ENCODE measurements around the gene CD96. TPM values are rescaled to one million over a fixed set of nuclear protein-coding genes. Genes with fewer than 3 reads are reported as not detected.

The CD96 gene
- total RNA-seq, 2 donors from 2014 or later, result not detected

DNA sequence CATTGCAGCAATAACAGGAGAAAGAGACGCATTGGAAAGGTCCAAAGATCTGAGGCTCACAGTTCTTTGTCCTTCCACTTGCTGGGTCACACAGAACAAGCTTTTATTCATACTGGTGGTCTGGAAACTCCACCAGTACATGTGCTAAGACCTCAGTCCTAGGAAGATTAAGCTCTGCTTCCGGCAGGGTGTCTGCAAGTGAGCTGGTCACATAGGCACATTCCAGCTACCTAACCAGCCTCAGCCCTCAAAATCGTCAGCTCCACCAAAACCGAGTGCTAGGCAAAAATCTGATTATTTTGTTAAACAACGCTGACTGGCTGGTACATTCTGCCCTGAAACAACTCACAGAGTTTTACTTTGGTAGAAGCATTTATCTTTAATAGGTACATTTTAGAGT lies 50.9 kb downstream of the CD96 start:
- no peak for DNase-seq
- Histone ChIP-seq H3K9me3 (ENCODE audit: control insufficient read depth, low read length) (no peaks in the 10 kb centered on the region), H3K27ac (ENCODE audit: low read depth, low read length) (no peak overlapping the region), H3K27me3 (ENCODE audit: control insufficient read depth, insufficient read depth, low read length, poor library complexity, severe bottlenecking) (no peaks in the 10 kb centered on the region), H3K9ac (ENCODE audit: extremely low read depth, low read length, poor library complexity, severe bottlenecking) (no peak overlapping the region), H3K4me1 (ENCODE audit: control insufficient read depth, insufficient read depth, low read length) (no peaks in the 10 kb centered on the region), H3K36me3 (ENCODE audit: control insufficient read depth, insufficient read depth, low read length) (no peaks in the 10 kb centered on the region), H3K4me3 (ENCODE audit: low read length) (no peak overlapping the region)
- Mint-ChIP-seq H3K27ac (no peak overlapping the region), H3K27me3 (ENCODE audit: insufficient read depth) (no peaks in the 10 kb centered on the region), H3K4me3 (no peak overlapping the region), H3K9me3 (no peaks in the 10 kb centered on the region), H3K36me3 (ENCODE audit: low read depth) (no peaks in the 10 kb centered on the region), H3K4me1 (no peaks in the 10 kb centered on the region)
- WGBS, 2 experiments (ENCODE audit: insufficient coverage in 1 of 2, insufficient read length in 1 of 2), result 93% methylated on average over 4 to 5 of the region's 5 CpGs
- TF ChIP-seq, protein P1, sequence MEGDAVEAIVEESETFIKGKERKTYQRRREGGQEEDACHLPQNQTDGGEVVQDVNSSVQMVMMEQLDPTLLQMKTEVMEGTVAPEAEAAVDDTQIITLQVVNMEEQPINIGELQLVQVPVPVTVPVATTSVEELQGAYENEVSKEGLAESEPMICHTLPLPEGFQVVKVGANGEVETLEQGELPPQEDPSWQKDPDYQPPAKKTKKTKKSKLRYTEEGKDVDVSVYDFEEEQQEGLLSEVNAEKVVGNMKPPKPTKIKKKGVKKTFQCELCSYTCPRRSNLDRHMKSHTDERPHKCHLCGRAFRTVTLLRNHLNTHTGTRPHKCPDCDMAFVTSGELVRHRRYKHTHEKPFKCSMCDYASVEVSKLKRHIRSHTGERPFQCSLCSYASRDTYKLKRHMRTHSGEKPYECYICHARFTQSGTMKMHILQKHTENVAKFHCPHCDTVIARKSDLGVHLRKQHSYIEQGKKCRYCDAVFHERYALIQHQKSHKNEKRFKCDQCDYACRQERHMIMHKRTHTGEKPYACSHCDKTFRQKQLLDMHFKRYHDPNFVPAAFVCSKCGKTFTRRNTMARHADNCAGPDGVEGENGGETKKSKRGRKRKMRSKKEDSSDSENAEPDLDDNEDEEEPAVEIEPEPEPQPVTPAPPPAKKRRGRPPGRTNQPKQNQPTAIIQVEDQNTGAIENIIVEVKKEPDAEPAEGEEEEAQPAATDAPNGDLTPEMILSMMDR (conservative IDR thresholded peaks at IDR 0.05), result no peak

DNA sequence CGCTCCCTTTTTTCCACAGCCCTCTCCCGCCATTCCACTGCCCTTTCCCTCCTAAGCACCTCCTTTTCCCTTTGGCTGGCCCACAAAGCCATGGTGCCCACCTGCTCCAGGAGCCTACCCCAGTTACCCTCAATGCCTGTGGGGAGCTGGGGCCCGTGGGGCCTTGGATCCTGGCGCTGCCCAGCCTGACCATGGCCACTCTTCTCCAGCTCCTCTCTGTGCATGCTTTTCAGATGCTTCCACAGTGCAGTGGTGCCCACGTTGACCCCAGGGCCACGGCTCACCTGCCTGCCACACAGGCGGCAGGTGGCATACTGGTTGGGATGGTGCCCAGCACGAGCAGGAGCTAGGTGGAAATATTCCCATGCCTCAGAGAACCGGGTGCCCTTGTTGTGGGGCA lies 51.7 kb downstream of the CD96 start:
- 92 to 98% methylated on average over 7 to 9 of the region's 9 CpGs for WGBS, 2 experiments (ENCODE audit: insufficient coverage in 1 of 2, insufficient read length in 1 of 2)
- H3K36me3 Mint-ChIP-seq (ENCODE audit: low read depth), result no peaks in the 10 kb centered on the region
- H3K4me3 ChIP-seq (ENCODE audit: low read length), result no peak overlapping the region
- H3K27me3 ChIP-seq (ENCODE audit: control insufficient read depth, insufficient read depth, low read length, poor library complexity, severe bottlenecking), result no peaks in the 10 kb centered on the region
- no peak overlapping the region for H3K27ac ChIP-seq (ENCODE audit: low read depth, low read length)
- H3K4me1 Mint-ChIP-seq, result no peaks in the 10 kb centered on the region
- H3K9me3 Mint-ChIP-seq, result no peaks in the 10 kb centered on the region
- H3K27me3 Mint-ChIP-seq (ENCODE audit: insufficient read depth), result no peaks in the 10 kb centered on the region
- H3K4me1 ChIP-seq (ENCODE audit: control insufficient read depth, insufficient read depth, low read length), result no peaks in the 10 kb centered on the region
- no peaks in the 10 kb centered on the region for H3K9me3 ChIP-seq (ENCODE audit: control insufficient read depth, low read length)
- no peak overlapping the region for H3K27ac Mint-ChIP-seq
- H3K4me3 Mint-ChIP-seq, result no peak overlapping the region
- H3K9ac ChIP-seq (ENCODE audit: extremely low read depth, low read length, poor library complexity, severe bottlenecking), result no peak overlapping the region
- no peaks in the 10 kb centered on the region for H3K36me3 ChIP-seq (ENCODE audit: control insufficient read depth, insufficient read depth, low read length)
- TF ChIP-seq, protein P1 (conservative IDR thresholded peaks at IDR 0.05), result no peak
- DNase-seq, result no peak

DNA sequence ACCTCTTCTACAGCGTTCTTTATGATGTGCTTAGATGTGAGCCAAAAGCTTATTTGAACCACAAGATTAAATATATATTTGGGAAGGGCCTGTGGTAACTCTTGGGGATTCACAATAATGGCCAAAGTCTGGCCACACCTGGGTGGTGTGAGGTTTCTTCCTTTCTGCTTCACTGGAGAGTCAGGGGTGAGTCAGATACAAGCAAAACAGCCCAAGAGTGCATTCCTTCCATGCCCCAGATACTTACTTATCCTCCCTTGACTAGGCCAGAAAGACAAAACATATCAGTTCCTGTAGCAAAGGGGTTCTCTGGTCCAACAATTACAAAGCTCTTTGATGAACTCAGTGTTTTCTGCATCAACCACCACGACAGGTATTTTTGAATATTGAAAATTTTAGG lies 52.2 kb downstream of the CD96 start:
- no peak for DNase-seq
- WGBS, 2 experiments (ENCODE audit: insufficient coverage in 1 of 2, insufficient read length in 1 of 2), result 71 to 93% methylated on average over 1 to 2 of the region's 2 CpGs
- no peaks in the 10 kb centered on the region for H3K4me1 Mint-ChIP-seq
- no peak overlapping the region for H3K4me3 Mint-ChIP-seq
- Histone ChIP-seq H3K27ac (ENCODE audit: low read depth, low read length) (no peak overlapping the region), H3K9ac (ENCODE audit: extremely low read depth, low read length, poor library complexity, severe bottlenecking) (no peak overlapping the region), H3K36me3 (ENCODE audit: control insufficient read depth, insufficient read depth, low read length) (no peaks in the 10 kb centered on the region), H3K9me3 (ENCODE audit: control insufficient read depth, low read length) (no peaks in the 10 kb centered on the region), H3K4me3 (ENCODE audit: low read length) (no peak overlapping the region), H3K27me3 (ENCODE audit: control insufficient read depth, insufficient read depth, low read length, poor library complexity, severe bottlenecking) (no peaks in the 10 kb centered on the region), H3K4me1 (ENCODE audit: control insufficient read depth, insufficient read depth, low read length) (no peaks in the 10 kb centered on the region)
- TF ChIP-seq, protein P1 (conservative IDR thresholded peaks at IDR 0.05), result no peak
- no peaks in the 10 kb centered on the region for H3K9me3 Mint-ChIP-seq
- no peak overlapping the region for H3K27ac Mint-ChIP-seq
- no peaks in the 10 kb centered on the region for H3K27me3 Mint-ChIP-seq (ENCODE audit: insufficient read depth)
- H3K36me3 Mint-ChIP-seq (ENCODE audit: low read depth), result no peaks in the 10 kb centered on the region

Data from endodermal cell (in vitro differentiated cells).